Adrenal gland (tissue), 19 donors: ENCODE data around the gene ATF7IP. TPM values are rescaled to one million over a fixed set of nuclear protein-coding genes. Genes with fewer than 3 reads are reported as not detected.
"Not testable (repeated sequence)": the region's sequence is repeated elsewhere in the genome, so short reads cannot be mapped to it uniquely, and the experiment has no call there.

Experiments
- DNase-seq, 7 donors: peaks; one replicate each; pipeline ENCODE4 v3.0.0-alpha.2; 2019 to 2020
- H3K27ac ChIP-seq, 5 donors: fragments of 200-600 bp; sonication (generic) in 4 of 5; 1 replicate in 3 of 5; 2 replicates in 2 of 5; pipeline versions ENCODE4 v1.5.1 to v1.8.0; 2016 to 2020; ENCODE audit warnings: mild to moderate bottlenecking in 1 of 5
- H3K27me3 ChIP-seq: fragments of 200-600 bp; 2 replicates; pipeline ENCODE4 v1.8.0; 2021
- H3K36me3 ChIP-seq, 2 donors: fragments of 200-600 bp; replicated peaks in 1 of 2; 1 replicate in 1 of 2; 2 replicates in 1 of 2; pipeline versions ENCODE4 v1.5.1 to v1.8.0; 2018 to 2022
- H3K4me1 ChIP-seq, 2 donors: fragments of 200-600 bp; replicated peaks in 1 of 2; 1 replicate in 1 of 2; 2 replicates in 1 of 2; pipeline versions ENCODE4 v1.5.1 to v1.8.0; 2018 to 2021
- H3K4me3 ChIP-seq, 4 donors: fragments of 200-600 bp; sonication (generic) in 3 of 4; one replicate each; pipeline ENCODE4 v1.5.1; 2016 to 2018
- H3K9me3 ChIP-seq, 3 donors: fragments of 200-600 bp; sonication (generic) in 1 of 3; replicated peaks in 1 of 3; 1 replicate in 2 of 3; 2 replicates in 1 of 3; pipeline versions ENCODE4 v1.5.1 to v1.8.0; 2016 to 2021
- POLR2A ChIP-seq, 2 donors: fragments of 450-650 bp; IDR thresholded peaks; one replicate each; pipeline ENCODE4 v1.6.1; 2017; ENCODE audit warnings: antibody characterized with exemption in 2 of 2, mild to moderate bottlenecking in 2 of 2, moderate library complexity in 1 of 2
- WGBS, 4 donors: extraction: QIAGEN DNeasy Blood & Tissue Kit in 2 of 4; methylation state at CpG; one replicate each; pipeline versions ENCODE4 v1.1.5 to v1.1.7; 2013 to 2017; 5-methylcytosine and 5-hydroxymethylcytosine counted together
- intact Hi-C, 2 donors: fragments of 100-400 bp; cut with DNase I; formaldehyde crosslinking; loops; one replicate each; pipeline versions ENCODE4 v1.14.1 to v1.15.0; 2022 to 2023
- long read RNA-seq, 10 donors: library from polyadenylated mRNA in 3 of 10; unstranded in 2 of 10; stranded (forward) in 1 of 10; transcript quantifications; one replicate each; pipeline ENCODE4 v2.0.0 and lab custom pipeline, GENCODE V29; 2021 to 2026
- polyA plus RNA-seq, 3 donors: library from polyadenylated mRNA; stranded (reverse); fragments of 200-250 nt in 2 of 3; fragments of 350-450 nt in 1 of 3; fragmentation: Illumina TruSeq in 1 of 3; extraction: RNeasy Lipid Tissue Mini Kit (QIAGEN cat#74804) in 1 of 3; gene quantifications; one replicate each; pipeline ENCODE4 v1.2.3, GENCODE V29; 2013 to 2014
- total RNA-seq, 9 donors: library from RNA; depleted of rRNA in 4 of 9; stranded (reverse); fragments of >200 nt in 4 of 9; fragments of 120-200 nt in 1 of 9; fragmentation: NEBNext Ultra II Directional in 1 of 9; extraction: Animal tissue kit (Norgen Biotek cat#: 25700) in 1 of 9; gene quantifications; one replicate each; pipeline versions ENCODE4 v1.1.0 to v1.2.4, GENCODE V29; 2013 to 2023
- TF ChIP-seq, protein P1 (sequence below), 6 experiments: fragments of 450-650 bp in 4 of 6; fragments of 200-600 bp in 2 of 6; sonication (generic) in 1 of 6; IDR thresholded peaks; 1 replicate in 5 of 6; 2 replicates in 1 of 6; pipeline versions ENCODE4 v1.5.1 to v1.8.0; 2016 to 2021; ENCODE audit warnings: antibody characterized with exemption in 6 of 6, mild to moderate bottlenecking in 2 of 6, moderate library complexity in 1 of 6
- donor health status: healthy with polysubstance abuse.
- donor health status: Bipolar disorder and iron deficiency.
- donor health status: DM: yes; HTN: yes; CAD: no.
- donor health status: DM: no; HTN: no; CAD: no.
- donor health status: DM: no; HTN: no; CAD: no.
- donor health status: DM: yes; HTN: yes; CAD: no.

The ATF7IP gene
- total RNA-seq: 100 to 1,000 TPM in 1 of 9 donors, 10 to 100 TPM in 8; 40.5 to 101 (median 49.2) TPM
- polyA plus RNA-seq: 10 to 100 TPM in 2 of 3 donors, 1 to 10 TPM in 1; 8.5 to 34.7 (median 16.7) TPM
- long read RNA-seq, donor 1: 0 reads
- long read RNA-seq, donor 2, full-length matches to known transcripts: 1 of 1 reads
- long read RNA-seq, donor 2, partial matches to known transcripts: 0 of 1 reads
- long read RNA-seq, donor 2, other reads (novel, unspliced or antisense): 0 of 1 reads
- long read RNA-seq, donor 3: 0 reads
- long read RNA-seq, donor 4, partial matches to known transcripts: 6 of 11 reads
- long read RNA-seq, donor 4, other reads (novel, unspliced or antisense): 4 of 11 reads
- long read RNA-seq, donor 5, full-length matches to known transcripts: 4 of 8 reads
- long read RNA-seq, donor 5, partial matches to known transcripts: 0 of 8 reads
- long read RNA-seq, donor 5, other reads (novel, unspliced or antisense): 4 of 8 reads
- long read RNA-seq, donor 6, partial matches to known transcripts: 8 of 15 reads
- long read RNA-seq, donor 6, other reads (novel, unspliced or antisense): 7 of 15 reads
- long read RNA-seq, donor 7: 0 reads
- long read RNA-seq, donor 8, full-length matches to known transcripts: 1 of 1 reads
- long read RNA-seq, donor 8, partial matches to known transcripts: 0 of 1 reads
- long read RNA-seq, donor 8, other reads (novel, unspliced or antisense): 0 of 1 reads
- long read RNA-seq, donor 9: 0 reads
- long read RNA-seq, donor 10, full-length matches to known transcripts: 1 of 1 reads
- long read RNA-seq, donor 10, partial matches to known transcripts: 0 of 1 reads
- long read RNA-seq, donor 10, other reads (novel, unspliced or antisense): 0 of 1 reads

- 0 to 2% (median 1%) methylated on average over 39 to 55 of the region's 55 CpGs for WGBS, 4 donors
- Histone ChIP-seq H3K4me3 (peak within 1 kb of the TSS; percentile 17 to 87 (median 68)), H3K27me3 (no peaks in the 10 kb centered on the region), H3K4me1 (peaks cover 0 to 29% of the 10 kb centered on the region in 2 donors), H3K27ac (peak within 1 kb of the TSS; percentile 87 to 97 (median 94)), H3K36me3 (no peaks in the 10 kb centered on the region), H3K9me3 (no peaks in the 10 kb centered on the region)
- DNase-seq: peak; percentile 93 to 98 (median 97)
- intact Hi-C loops: loop anchor here in 1 of 2 donors (5.0 kb wide), 1 partner anchor 103 kb away; no protein-coding TSS in a partner anchor
- TF ChIP-seq, protein P1, sequence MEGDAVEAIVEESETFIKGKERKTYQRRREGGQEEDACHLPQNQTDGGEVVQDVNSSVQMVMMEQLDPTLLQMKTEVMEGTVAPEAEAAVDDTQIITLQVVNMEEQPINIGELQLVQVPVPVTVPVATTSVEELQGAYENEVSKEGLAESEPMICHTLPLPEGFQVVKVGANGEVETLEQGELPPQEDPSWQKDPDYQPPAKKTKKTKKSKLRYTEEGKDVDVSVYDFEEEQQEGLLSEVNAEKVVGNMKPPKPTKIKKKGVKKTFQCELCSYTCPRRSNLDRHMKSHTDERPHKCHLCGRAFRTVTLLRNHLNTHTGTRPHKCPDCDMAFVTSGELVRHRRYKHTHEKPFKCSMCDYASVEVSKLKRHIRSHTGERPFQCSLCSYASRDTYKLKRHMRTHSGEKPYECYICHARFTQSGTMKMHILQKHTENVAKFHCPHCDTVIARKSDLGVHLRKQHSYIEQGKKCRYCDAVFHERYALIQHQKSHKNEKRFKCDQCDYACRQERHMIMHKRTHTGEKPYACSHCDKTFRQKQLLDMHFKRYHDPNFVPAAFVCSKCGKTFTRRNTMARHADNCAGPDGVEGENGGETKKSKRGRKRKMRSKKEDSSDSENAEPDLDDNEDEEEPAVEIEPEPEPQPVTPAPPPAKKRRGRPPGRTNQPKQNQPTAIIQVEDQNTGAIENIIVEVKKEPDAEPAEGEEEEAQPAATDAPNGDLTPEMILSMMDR (IDR thresholded peaks at IDR 0.05): peak in 3 of 6 experiments; percentile 16 to 20 (median 18)
- TF ChIP-seq POLR2A (IDR thresholded peaks at IDR 0.05): peak; percentile 64 to 94
Observed at GRCh38 chr12:14365294-14366208, at the start of gene ATF7IP. Gene ATF7IP (plus strand): TSS chr12:14365682. CDS start chr12:14423916, 58,234 bp downstream.

- Histone ChIP-seq H3K4me3 (no peak overlapping the region), H3K27me3 (no peaks in the 10 kb centered on the region), H3K27ac (no peak overlapping the region), H3K9me3 (no peaks in the 10 kb centered on the region), H3K4me1 (no peaks in the 10 kb centered on the region), H3K36me3 (no peaks in the 10 kb centered on the region)
- WGBS, 4 donors: 78 to 85% (median 82%) methylated on average over 4 of the region's 4 CpGs
- no peak for DNase-seq
- intact Hi-C loops: no loop called here
- TF ChIP-seq, protein P1 (IDR thresholded peaks at IDR 0.05): no peak
- TF ChIP-seq POLR2A (IDR thresholded peaks at IDR 0.05): no peak
Observed at GRCh38 chr12:14317362-14318146, 47.9 kb upstream of the ATF7IP start.

DNA sequence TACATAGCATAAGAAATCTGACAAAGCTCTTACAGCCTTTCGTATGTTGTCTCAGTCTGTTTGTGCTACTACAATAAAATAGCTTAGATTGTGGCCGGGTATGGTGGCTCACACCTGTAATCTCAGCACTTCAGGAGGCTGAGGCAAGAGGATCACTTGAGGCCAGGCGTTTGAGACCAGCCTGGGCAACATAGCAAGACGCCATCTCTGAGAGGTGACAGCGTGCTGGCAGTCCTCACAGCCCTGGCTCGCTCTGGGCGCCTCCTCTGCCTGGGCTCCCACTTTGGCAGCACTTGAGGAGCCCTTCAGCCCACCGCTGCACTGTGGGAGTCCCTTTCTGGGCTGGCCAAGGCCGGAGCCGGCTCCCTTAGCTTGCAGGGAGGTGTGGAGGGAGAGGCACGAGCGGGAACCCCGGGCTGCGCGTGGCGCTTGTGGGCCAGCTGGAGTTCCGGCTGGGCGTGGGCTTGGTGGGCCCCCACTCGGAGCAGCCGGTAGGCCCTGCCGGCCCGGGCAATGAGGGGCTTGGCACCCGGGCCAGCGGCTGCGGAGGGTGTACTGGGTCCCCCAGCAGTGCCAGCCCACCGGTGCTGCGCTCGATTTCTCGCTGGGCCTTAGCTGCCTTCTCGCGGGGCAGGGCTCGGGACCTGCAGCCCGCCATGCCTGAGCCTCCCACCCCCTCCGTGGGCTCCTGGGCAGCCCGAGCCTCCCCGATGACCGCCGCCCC, 45.6 kb upstream of the ATF7IP start:
- H3K4me3 ChIP-seq, intact Hi-C loops, H3K36me3 ChIP-seq, H3K4me1 ChIP-seq, H3K27me3 ChIP-seq, H3K27ac ChIP-seq, H3K9me3 ChIP-seq, DNase-seq: not testable (repeated sequence)
- 86 to 95% (median 90%) methylated on average over 4 to 38 of the region's 38 CpGs for WGBS, 4 donors
